SJSA1 (cell line): Measurements from ENCODE around the gene RXFP1. TPM values are rescaled to one million over a fixed set of nuclear protein-coding genes. Genes with fewer than 3 reads are reported as not detected.
"Not testable (repeated sequence)": the region's sequence is repeated elsewhere in the genome, so short reads cannot be mapped to it uniquely, and the experiment has no call there.

ENCODE experiments used
- DNase-seq, 2 experiments: peaks; one replicate each; pipeline ENCODE4 v3.0.0-alpha.2; 2015 to 2020; ENCODE audit warnings: low spot score in 2 of 2, low read depth in 1 of 2
- H3K27ac ChIP-seq: fragments of 250-450 bp; sonication (Bioruptor Pico); 2 replicates; pipeline ENCODE4 v1.5.1; 2020; ENCODE audit warnings: mild to moderate bottlenecking, moderate library complexity
- H3K27me3 ChIP-seq: fragments of 250-450 bp; sonication (Bioruptor Pico); replicated peaks from 2 replicates; pipeline ENCODE4 v1.5.1; 2020; ENCODE audit warnings: mild to moderate bottlenecking, moderate library complexity
- H3K36me3 ChIP-seq: fragments of 250-450 bp; sonication (Bioruptor Pico); 2 replicates; pipeline ENCODE4 v1.5.1; 2020; ENCODE audit warnings: mild to moderate bottlenecking
- H3K4me1 ChIP-seq: fragments of 250-450 bp; sonication (Bioruptor Pico); replicated peaks from 2 replicates; pipeline ENCODE4 v1.6.1; 2021; ENCODE audit warnings: mild to moderate bottlenecking
- H3K4me3 ChIP-seq: fragments of 250-450 bp; sonication (Bioruptor Pico); 2 replicates; pipeline ENCODE4 v1.5.1; 2020; ENCODE audit warnings: mild to moderate bottlenecking
- H3K9me3 ChIP-seq: fragments of 250-450 bp; sonication (Bioruptor Pico); replicated peaks from 2 replicates; pipeline ENCODE4 v1.5.1; 2020; ENCODE audit warnings: mild to moderate bottlenecking
- total RNA-seq: library from RNA; depleted of rRNA; stranded (reverse); fragments of >200 nt; shearing (Covaris generic); gene quantifications from 2 replicates; pipeline ENCODE4 v1.2.3, GENCODE V29; 2014

RXFP1 gene
- total RNA-seq, 1 experiment from 2014 or later: 2.2 TPM

GRCh38 chr4:158649111-158649680 lies 127.5 kb downstream of the RXFP1 start:
- no peaks in the 10 kb centered on the region for H3K36me3 ChIP-seq
- no peak overlapping the region for H3K27ac ChIP-seq
- H3K27me3 ChIP-seq: no peaks in the 10 kb centered on the region
- 0 out of 2 replicates have a peak, but pooled peaks cover 3% of the 10 kb centered on the region for H3K4me1 ChIP-seq
- no peak for DNase-seq
- no peaks in the 10 kb centered on the region for H3K9me3 ChIP-seq
- no peak overlapping the region for H3K4me3 ChIP-seq

GRCh38 chr4:158652920-158653319 lies 131.2 kb downstream of the RXFP1 start:
- DNase-seq: no peak
- no peaks in the 10 kb centered on the region for H3K9me3 ChIP-seq
- H3K4me3 ChIP-seq: no peak overlapping the region
- no peaks in the 10 kb centered on the region for H3K36me3 ChIP-seq
- H3K4me1 ChIP-seq: 0 out of 2 replicates have a peak, but pooled peaks cover 3% of the 10 kb centered on the region
- no peaks in the 10 kb centered on the region for H3K27me3 ChIP-seq
- no peak overlapping the region for H3K27ac ChIP-seq

- H3K4me3 ChIP-seq: no peak overlapping the region
- H3K4me1 ChIP-seq: 0 out of 2 replicates have a peak, but pooled peaks cover 3% of the 10 kb centered on the region
- H3K27me3 ChIP-seq: no peaks in the 10 kb centered on the region
- no peak overlapping the region for H3K27ac ChIP-seq
- no peaks in the 10 kb centered on the region for H3K36me3 ChIP-seq
- no peaks in the 10 kb centered on the region for H3K9me3 ChIP-seq
- DNase-seq: no peak
Measured at GRCh38 chr4:158656439-158656838, 134.8 kb downstream of the RXFP1 start.

GRCh38 chr4:158657291-158657690 lies 135.6 kb downstream of the RXFP1 start:
- no peak for DNase-seq
- no peaks in the 10 kb centered on the region for H3K27me3 ChIP-seq
- H3K27ac ChIP-seq: no peak overlapping the region
- 0 out of 2 replicates have a peak, but pooled peaks cover 3% of the 10 kb centered on the region for H3K4me1 ChIP-seq
- no peaks in the 10 kb centered on the region for H3K36me3 ChIP-seq
- H3K4me3 ChIP-seq: no peak overlapping the region
- H3K9me3 ChIP-seq: no peaks in the 10 kb centered on the region

GRCh38 chr4:158663255-158663654 lies 141.6 kb downstream of the RXFP1 start:
- H3K9me3 ChIP-seq, H3K27ac ChIP-seq, H3K27me3 ChIP-seq, H3K4me1 ChIP-seq, DNase-seq, H3K4me3 ChIP-seq: not testable (repeated sequence)
- H3K36me3 ChIP-seq: peaks cover 19% of the 10 kb centered on the region

- H3K27me3 ChIP-seq, H3K4me1 ChIP-seq, H3K9me3 ChIP-seq, DNase-seq, H3K27ac ChIP-seq, H3K4me3 ChIP-seq: not testable (repeated sequence)
- peaks cover 23% of the 10 kb centered on the region for H3K36me3 ChIP-seq
Measured at GRCh38 chr4:158663707-158664625, 142.3 kb downstream of the RXFP1 start.

- H3K27me3 ChIP-seq: no peaks in the 10 kb centered on the region
- H3K4me3 ChIP-seq: no peak overlapping the region
- H3K9me3 ChIP-seq: no peaks in the 10 kb centered on the region
- H3K27ac ChIP-seq: no peak overlapping the region
- peaks cover 23% of the 10 kb centered on the region for H3K36me3 ChIP-seq
- no peaks in the 10 kb centered on the region for H3K4me1 ChIP-seq
- DNase-seq: no peak
Measured at GRCh38 chr4:158664806-158665205, 143.1 kb downstream of the RXFP1 start.

- H3K36me3 ChIP-seq: peaks cover 28% of the 10 kb centered on the region
- H3K4me3 ChIP-seq: no peak overlapping the region
- peaks cover 6% of the 10 kb centered on the region; the same call in 1 of the 2 replicates for H3K4me1 ChIP-seq
- H3K27ac ChIP-seq: no peak overlapping the region
- H3K27me3 ChIP-seq: no peaks in the 10 kb centered on the region
- no peak for DNase-seq
- no peaks in the 10 kb centered on the region for H3K9me3 ChIP-seq
Measured at GRCh38 chr4:158666892-158667291, 145.2 kb downstream of the RXFP1 start.

- no peaks in the 10 kb centered on the region for H3K27me3 ChIP-seq
- peaks cover 6% of the 10 kb centered on the region; the same call in 1 of the 2 replicates for H3K4me1 ChIP-seq
- H3K27ac ChIP-seq: no peak overlapping the region
- no peak overlapping the region for H3K4me3 ChIP-seq
- no peaks in the 10 kb centered on the region for H3K9me3 ChIP-seq
- peaks cover 28% of the 10 kb centered on the region for H3K36me3 ChIP-seq
- peak in 1 of 2 experiments; percentile 5 for DNase-seq
Measured at GRCh38 chr4:158667651-158668198, 146.0 kb downstream of the RXFP1 start.

GRCh38 chr4:158669310-158669709 lies 147.6 kb downstream of the RXFP1 start:
- no peak for DNase-seq
- Histone ChIP-seq H3K4me3 (no peak overlapping the region), H3K9me3 (no peaks in the 10 kb centered on the region), H3K27me3 (no peaks in the 10 kb centered on the region), H3K27ac (no peak overlapping the region), H3K36me3 (peaks cover 28% of the 10 kb centered on the region), H3K4me1 (peaks cover 11% of the 10 kb centered on the region; the same call in 1 of the 2 replicates)

GRCh38 chr4:158670975-158671664 lies 149.4 kb downstream of the RXFP1 start:
- H3K36me3 ChIP-seq: peaks cover 17% of the 10 kb centered on the region
- peak overlapping the region; percentile 75 for H3K4me3 ChIP-seq
- no peaks in the 10 kb centered on the region for H3K9me3 ChIP-seq
- H3K27ac ChIP-seq: peak overlapping the region; percentile 86
- DNase-seq: peak; percentile 80 to 81
- H3K27me3 ChIP-seq: no peaks in the 10 kb centered on the region
- H3K4me1 ChIP-seq: peaks cover 11% of the 10 kb centered on the region; the same call in 1 of the 2 replicates

GRCh38 chr4:158671665-158671914 lies 149.9 kb downstream of the RXFP1 start, which contains the start of gene C4orf46:
Gene C4orf46, minus strand, starts transcription at chr4:158671887. Its CDS starts 86 bp downstream, at chr4:158671801.
- Histone ChIP-seq H3K36me3 (peaks cover 12% of the 10 kb centered on the region), H3K4me1 (peaks cover 11% of the 10 kb centered on the region; the same call in 1 of the 2 replicates), H3K4me3 (peak within 1 kb of the TSS; percentile 75), H3K27ac (peak within 1 kb of the TSS; percentile 86), H3K27me3 (no peaks in the 10 kb centered on the region), H3K9me3 (no peaks in the 10 kb centered on the region)
- no peak for DNase-seq

GRCh38 chr4:158671915-158672806 lies 150.5 kb downstream of the RXFP1 start, which contains the start of gene ETFDH:
Gene ETFDH, plus strand, starts transcription at chr4:158672296. Its CDS starts 161 bp downstream, at chr4:158672457.
- DNase-seq: peak; percentile 99
- peak within 1 kb of the TSS; percentile 86 for H3K27ac ChIP-seq
- no peaks in the 10 kb centered on the region for H3K27me3 ChIP-seq
- H3K4me1 ChIP-seq: peaks cover 11% of the 10 kb centered on the region; the same call in 1 of the 2 replicates
- peak within 1 kb of the TSS; percentile 75 for H3K4me3 ChIP-seq
- H3K9me3 ChIP-seq: no peaks in the 10 kb centered on the region
- peaks cover 9% of the 10 kb centered on the region for H3K36me3 ChIP-seq
